Trophoblast cell (in vitro differentiated cells and primary cell): ENCODE data around the gene PCSK5.
A peak's percentile ranks its signal among the peaks of the same experiment; 100 is the strongest.

ENCODE experiments used
- DNase-seq, 2 donors: peaks; one replicate each; pipeline ENCODE4 v3.0.0-alpha.2; 2016
- H2AFZ ChIP-seq: 2 replicates; pipeline ENCODE4 v1.6.1; 2013; ENCODE audit warnings: low read length, moderate library complexity, mild to moderate bottlenecking; ENCODE audit not compliant: insufficient read depth, poor library complexity
- H2AK5ac ChIP-seq: 2 replicates; pipeline ENCODE4 v1.6.1; 2013; ENCODE audit warnings: mild to moderate bottlenecking, low read length
- H2BK120ac ChIP-seq: 2 replicates; pipeline ENCODE4 v1.6.1; 2013; ENCODE audit warnings: low read length, mild to moderate bottlenecking, moderate library complexity; ENCODE audit not compliant: insufficient read depth, poor library complexity
- H2BK12ac ChIP-seq: 2 replicates; pipeline ENCODE4 v1.6.1; 2013; ENCODE audit warnings: mild to moderate bottlenecking, low read length, moderate library complexity
- H2BK5ac ChIP-seq: 2 replicates; pipeline ENCODE4 v1.6.1; 2013; ENCODE audit warnings: low read length, low read depth, moderate library complexity, mild to moderate bottlenecking; ENCODE audit not compliant: poor library complexity
- H3K14ac ChIP-seq: 2 replicates; pipeline ENCODE4 v1.6.1; 2013; ENCODE audit warnings: mild to moderate bottlenecking, low read length
- H3K18ac ChIP-seq: 2 replicates; pipeline ENCODE4 v1.6.1; 2013; ENCODE audit warnings: mild to moderate bottlenecking, low read length
- H3K23ac ChIP-seq: 2 replicates; pipeline ENCODE4 v1.6.1; 2013; ENCODE audit warnings: low read length
- H3K27ac ChIP-seq: 2 replicates; pipeline ENCODE4 v1.5.1; 2013; ENCODE audit warnings: low read depth, mild to moderate bottlenecking, inconsistent platforms, low read length, moderate library complexity
- H3K27me3 ChIP-seq: 2 replicates; pipeline ENCODE4 v1.6.1; 2013; ENCODE audit warnings: inconsistent platforms, mild to moderate bottlenecking, low read length, moderate library complexity; ENCODE audit not compliant: insufficient read depth
- H3K36me3 ChIP-seq, 2 experiments: 1 replicate in 1 of 2; 2 replicates in 1 of 2; pipeline ENCODE4 v1.6.1; 2013; ENCODE audit warnings: low read length in 2 of 2, mild to moderate bottlenecking in 2 of 2, moderate library complexity in 1 of 2; ENCODE audit not compliant: insufficient read depth in 2 of 2, control insufficient read depth in 1 of 2
- H3K4ac ChIP-seq: 2 replicates; pipeline ENCODE4 v1.6.1; 2013; ENCODE audit warnings: low read depth, mild to moderate bottlenecking, low read length, moderate library complexity
- H3K4me1 ChIP-seq, 2 experiments: 1 replicate in 1 of 2; 2 replicates in 1 of 2; pipeline ENCODE4 v1.6.1; 2013; ENCODE audit warnings: low read length in 2 of 2, mild to moderate bottlenecking in 2 of 2, moderate library complexity in 1 of 2; ENCODE audit not compliant: insufficient read depth in 2 of 2, control insufficient read depth in 1 of 2
- H3K4me2 ChIP-seq: 2 replicates; pipeline ENCODE4 v1.6.1; 2013; ENCODE audit warnings: inconsistent platforms, mild to moderate bottlenecking, low read length, moderate library complexity
- H3K4me3 ChIP-seq: 2 replicates; pipeline ENCODE4 v1.5.1; 2013; ENCODE audit warnings: mild to moderate bottlenecking, low read depth, low read length, inconsistent platforms
- H3K79me1 ChIP-seq: one replicate; pipeline ENCODE4 v1.6.1; 2013; ENCODE audit warnings: low read length
- H3K79me2 ChIP-seq: 2 replicates; pipeline ENCODE4 v1.6.1; 2013; ENCODE audit warnings: low read length, mild to moderate bottlenecking; ENCODE audit not compliant: control insufficient read depth, insufficient read depth, poor library complexity
- H3K9ac ChIP-seq: 2 replicates; pipeline ENCODE4 v1.6.1; 2013; ENCODE audit warnings: mild to moderate bottlenecking, low read length
- H3K9me3 ChIP-seq: 2 replicates; pipeline ENCODE4 v1.6.1; 2013; ENCODE audit warnings: low read depth, mild to moderate bottlenecking, control low read depth, inconsistent platforms, low read length; ENCODE audit not compliant: insufficient read depth
- H4K12ac ChIP-seq: 2 replicates; pipeline ENCODE4 v1.6.1; 2013; ENCODE audit warnings: low read depth, mild to moderate bottlenecking, low read length, moderate library complexity
- H4K8ac ChIP-seq: 2 replicates; pipeline ENCODE4 v1.6.1; 2013; ENCODE audit warnings: low read depth, mild to moderate bottlenecking, low read length, moderate library complexity
- H4K91ac ChIP-seq: one replicate; pipeline ENCODE4 v1.6.1; 2013; ENCODE audit warnings: low read depth, mild to moderate bottlenecking, low read length, moderate library complexity
- WGBS: extraction: QIAGEN DNeasy Blood & Tissue Kit; methylation state at CpG from one replicate; pipeline ENCODE4 v1.1.7; 2013; ENCODE audit warnings: missing lambda C conversion rate; ENCODE audit not compliant: insufficient read length, insufficient coverage; ENCODE audit errors: extremely low coverage; 5-methylcytosine and 5-hydroxymethylcytosine counted together

The PCSK5 gene

DNA sequence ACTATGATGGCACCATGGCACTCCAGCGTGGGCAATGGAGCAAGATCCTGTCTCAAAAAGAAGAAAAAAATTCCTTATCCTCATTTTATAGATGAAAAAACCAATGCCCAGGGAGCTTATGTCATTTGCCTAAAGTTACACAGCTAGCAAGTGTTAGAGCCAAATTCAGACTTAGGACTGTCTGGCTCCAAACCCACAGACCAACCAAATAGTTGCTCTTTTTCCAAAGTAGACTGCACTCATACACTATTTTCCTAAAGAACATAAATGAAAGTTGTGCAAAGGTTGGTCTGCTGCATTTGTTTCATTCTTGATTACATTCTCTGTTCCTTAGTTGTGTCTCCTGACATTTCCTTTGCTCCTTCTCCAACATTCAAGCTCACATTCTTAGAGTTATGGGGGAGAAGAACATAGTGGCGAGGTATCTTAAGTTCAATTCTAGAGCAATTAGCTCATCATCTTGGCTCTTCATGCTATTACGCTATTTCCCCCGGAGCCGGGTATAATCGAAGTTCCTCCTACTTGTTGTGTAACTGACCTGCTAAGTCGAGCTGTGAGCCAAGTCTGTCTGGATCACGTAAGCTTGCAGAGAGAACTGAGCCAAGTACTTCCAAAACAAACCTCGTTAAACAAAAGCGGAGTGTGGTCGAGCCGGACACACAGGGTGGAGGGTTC lies 365.4 kb downstream of the PCSK5 start:
- no peak overlapping the region for H3K4me2 ChIP-seq

GRCh38 chr9:76257311-76257710 lies 366.8 kb downstream of the PCSK5 start:
- H3K79me2 ChIP-seq = no peaks in the 10 kb centered on the region
- no peaks in the 10 kb centered on the region for H3K27me3 ChIP-seq
- no peak overlapping the region for H3K4ac ChIP-seq
- no peak for DNase-seq
- H3K27ac ChIP-seq = no peak overlapping the region
- H4K91ac ChIP-seq = no peak overlapping the region
- no peaks in the 10 kb centered on the region for H3K36me3 ChIP-seq
- no peak overlapping the region for H2AK5ac ChIP-seq
- H3K23ac ChIP-seq = no peak overlapping the region
- no peak overlapping the region for H3K18ac ChIP-seq
- no peaks in the 10 kb centered on the region for H3K4me1 ChIP-seq
- H3K9ac ChIP-seq = no peak overlapping the region
- no peak overlapping the region for H3K4me2 ChIP-seq
- no peak overlapping the region for H2BK5ac ChIP-seq
- no peaks in the 10 kb centered on the region for H3K79me1 ChIP-seq
- peaks cover 1% of the 10 kb centered on the region for H3K9me3 ChIP-seq
- no peak overlapping the region for H3K14ac ChIP-seq
- H2AFZ ChIP-seq = no peak overlapping the region
- H4K8ac ChIP-seq = no peak overlapping the region
- WGBS = no CpG with 5 or more reads among the region's 7 CpGs
- no peak overlapping the region for H3K4me3 ChIP-seq
- H4K12ac ChIP-seq = no peak overlapping the region
- H2BK120ac ChIP-seq = no peak overlapping the region
- H2BK12ac ChIP-seq = no peak overlapping the region

More for the DNA sequence above, 365.4 kb downstream of the PCSK5 start:
- Histone ChIP-seq H2BK12ac (no peak overlapping the region), H3K14ac (no peak overlapping the region), H4K12ac (no peak overlapping the region), H2AK5ac (no peak overlapping the region), H3K79me1 (no peaks in the 10 kb centered on the region), H4K91ac (no peak overlapping the region), H2AFZ (no peak overlapping the region), H3K79me2 (no peaks in the 10 kb centered on the region), H3K4me1 (no peaks in the 10 kb centered on the region), H3K4me3 (no peak overlapping the region), H3K9ac (no peak overlapping the region), H3K27me3 (no peaks in the 10 kb centered on the region), H3K9me3 (peaks cover 1% of the 10 kb centered on the region), H3K18ac (no peak overlapping the region), H3K4ac (no peak overlapping the region), H4K8ac (no peak overlapping the region), H3K36me3 (no peaks in the 10 kb centered on the region), H2BK120ac (no peak overlapping the region), H3K23ac (no peak overlapping the region), H2BK5ac (no peak overlapping the region), H3K27ac (no peak overlapping the region)
- WGBS = no CpG with 5 or more reads among the region's 12 CpGs
- DNase-seq = peak; percentile 80 to 93

- no peaks in the 10 kb centered on the region for H3K36me3 ChIP-seq
- no peaks in the 10 kb centered on the region for H3K79me1 ChIP-seq
- no peaks in the 10 kb centered on the region for H3K27me3 ChIP-seq
- no peak overlapping the region for H3K23ac ChIP-seq
- H2BK12ac ChIP-seq = no peak overlapping the region
- H3K4me2 ChIP-seq = no peak overlapping the region
- H4K8ac ChIP-seq = no peak overlapping the region
- H3K9me3 ChIP-seq = no peaks in the 10 kb centered on the region
- no peak overlapping the region for H2AFZ ChIP-seq
- no peak overlapping the region for H3K4ac ChIP-seq
- H2BK120ac ChIP-seq = no peak overlapping the region
- no peak overlapping the region for H3K4me3 ChIP-seq
- no peaks in the 10 kb centered on the region for H3K4me1 ChIP-seq
- no peak overlapping the region for H3K18ac ChIP-seq
- H3K9ac ChIP-seq = no peak overlapping the region
- H2BK5ac ChIP-seq = no peak overlapping the region
- no CpG with 5 or more reads among the region's 1 CpG for WGBS
- H3K27ac ChIP-seq = no peak overlapping the region
- H3K14ac ChIP-seq = no peak overlapping the region
- no peak overlapping the region for H4K12ac ChIP-seq
- no peak for DNase-seq
- H4K91ac ChIP-seq = no peak overlapping the region
- no peak overlapping the region for H2AK5ac ChIP-seq
- no peaks in the 10 kb centered on the region for H3K79me2 ChIP-seq
These were observed 376.3 kb downstream of the PCSK5 start for GRCh38 chr9:76266649-76267283.

- Histone ChIP-seq H2BK120ac (no peak overlapping the region), H3K4ac (no peak overlapping the region), H2BK5ac (no peak overlapping the region), H4K91ac (no peak overlapping the region), H2AK5ac (no peak overlapping the region), H2AFZ (no peak overlapping the region), H3K4me2 (no peak overlapping the region), H3K36me3 (no peaks in the 10 kb centered on the region), H3K79me1 (no peaks in the 10 kb centered on the region), H4K8ac (no peak overlapping the region), H3K9me3 (no peaks in the 10 kb centered on the region), H3K79me2 (no peaks in the 10 kb centered on the region), H4K12ac (no peak overlapping the region), H3K27me3 (no peaks in the 10 kb centered on the region), H3K27ac (no peak overlapping the region), H3K14ac (no peak overlapping the region), H2BK12ac (no peak overlapping the region), H3K4me3 (no peak overlapping the region), H3K4me1 (no peaks in the 10 kb centered on the region), H3K18ac (no peak overlapping the region), H3K9ac (no peak overlapping the region), H3K23ac (no peak overlapping the region)
- DNase-seq = peak in 1 of 2 donors; percentile 35
- no CpG with 5 or more reads among the region's 3 CpGs for WGBS
These were observed 376.8 kb downstream of the PCSK5 start for GRCh38 chr9:76267284-76267652.
